NCI-H524 treated with DMSO at 0.1 percent for 48 hours (cell line): ENCODE results near the gene PAQR7.
"Not testable (repeated sequence)": the region's sequence is repeated elsewhere in the genome, so short reads cannot be mapped to it uniquely, and the experiment has no call there.

Source experiments
- DNase-seq: peaks from one replicate; lab custom pipeline; 2025; lab: John Stamatoyannopoulos, UW

Gene PAQR7

DNA sequence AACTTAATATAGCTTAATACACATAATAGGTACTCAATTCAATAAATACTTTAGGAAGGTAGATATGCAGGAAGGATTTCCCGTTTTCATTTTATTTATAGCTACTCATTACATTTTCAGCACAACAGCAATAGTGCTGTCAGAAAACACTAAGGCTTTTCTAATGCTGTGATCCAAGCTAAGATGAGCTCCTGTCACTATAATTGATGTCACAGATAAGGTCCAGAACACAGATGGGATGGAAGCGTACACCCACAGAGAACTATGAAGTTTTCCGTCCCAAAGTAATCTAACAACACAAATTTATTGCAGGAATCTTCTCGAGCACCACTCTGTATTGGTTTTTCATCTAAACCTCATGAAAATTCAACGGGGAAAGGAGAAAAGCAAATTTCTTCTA lies 29.8 kb downstream of the PAQR7 start:
- no peak for DNase-seq

- DNase-seq, result no peak
These were observed 30.8 kb downstream of the PAQR7 start for GRCh38 chr1:25844536-25845337.

DNA sequence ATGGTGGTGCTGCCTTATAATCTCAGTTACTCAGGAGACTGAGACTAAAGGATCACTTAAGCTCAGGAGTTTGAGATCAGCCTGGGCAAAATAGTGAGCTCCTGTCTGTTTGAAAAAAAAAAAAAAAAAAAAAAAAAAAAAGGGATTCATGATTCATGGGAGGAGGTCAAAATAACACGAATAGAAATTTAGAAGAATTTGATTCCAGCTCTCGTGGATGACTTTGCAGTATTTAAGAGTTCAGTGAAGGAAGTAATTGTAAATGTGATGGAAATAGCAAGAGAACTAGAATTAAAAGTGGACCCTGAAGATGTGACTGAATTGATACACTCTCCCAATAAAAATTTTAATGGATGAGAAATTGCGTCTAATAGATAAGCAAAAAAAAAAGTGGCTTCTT lies 32.0 kb downstream of the PAQR7 start:
- DNase-seq, result no peak

DNA sequence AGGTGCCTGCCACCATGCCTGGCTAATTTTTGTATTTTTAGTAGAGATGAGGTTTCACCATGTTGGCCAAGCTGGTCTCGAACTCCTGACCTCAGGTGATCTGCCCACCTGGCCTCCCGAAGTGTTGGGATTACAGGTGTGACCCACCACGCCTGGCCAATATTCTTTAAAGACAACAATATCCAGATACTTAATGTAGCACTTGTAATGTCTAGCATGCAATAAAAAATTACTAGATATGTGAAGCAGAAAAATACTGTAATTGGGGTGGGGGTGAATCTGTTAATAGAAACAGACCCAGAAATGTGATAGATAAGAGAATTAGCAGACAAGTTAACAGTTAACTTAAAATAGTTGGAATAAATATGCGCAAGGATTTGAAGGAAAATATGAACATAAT lies 35.7 kb downstream of the PAQR7 start:
- DNase-seq, result not testable (repeated sequence)

DNA sequence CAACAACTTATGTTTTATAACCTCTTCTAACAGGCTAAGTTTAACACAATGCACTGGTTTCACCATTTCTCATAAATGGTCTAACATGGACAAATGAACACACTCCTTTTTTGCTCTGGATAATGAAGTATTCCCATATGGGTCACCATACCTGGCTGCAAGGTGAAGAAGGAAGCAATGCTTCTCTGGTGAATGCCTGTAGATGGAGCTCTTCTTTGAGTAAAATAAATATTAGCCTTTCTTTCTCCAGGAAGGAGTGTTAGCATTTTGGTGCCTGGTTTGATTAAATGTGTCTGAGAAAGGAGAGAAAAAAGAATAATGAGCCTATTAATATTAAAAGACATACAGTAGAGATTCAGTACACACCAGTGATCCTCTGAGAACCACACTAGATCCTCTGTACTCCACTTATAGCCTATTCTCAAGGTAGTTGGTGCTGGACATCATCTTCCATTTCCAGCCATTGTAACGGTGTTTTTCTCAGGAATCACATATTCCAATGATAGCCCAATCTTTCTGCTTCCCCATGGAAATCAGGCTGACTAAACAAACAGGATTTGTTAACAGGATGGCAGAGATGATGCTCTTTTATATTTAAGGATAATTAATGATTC lies 38.1 kb downstream of the PAQR7 start:
- no peak for DNase-seq

- DNase-seq, result no peak
These were observed 38.8 kb downstream of the PAQR7 start for GRCh38 chr1:25836695-25837094.

DNA sequence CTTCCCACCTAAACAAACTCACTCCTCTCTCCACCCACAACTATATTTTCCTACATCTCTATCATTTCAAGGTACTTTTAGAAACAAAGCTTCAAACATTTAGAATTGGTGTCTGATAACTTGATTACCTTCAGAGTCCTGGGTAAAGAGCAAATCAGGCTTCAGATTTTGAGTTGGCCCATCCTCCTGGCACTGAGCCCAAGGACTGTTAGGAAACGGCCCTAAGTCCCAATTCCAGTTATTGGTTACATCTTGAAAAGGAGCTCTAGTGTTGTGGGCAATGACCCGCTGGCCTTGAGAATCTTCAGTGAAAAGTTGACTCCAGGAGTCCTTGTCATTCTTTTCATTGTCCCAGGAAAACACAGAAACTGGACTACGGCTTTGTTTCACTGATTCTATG lies 40.6 kb downstream of the PAQR7 start:
- no peak for DNase-seq

- DNase-seq, result no peak
These were observed 42.4 kb downstream of the PAQR7 start for GRCh38 chr1:25833158-25833557.

- DNase-seq, result no peak
These were observed 43.0 kb downstream of the PAQR7 start for GRCh38 chr1:25832336-25833037.

- no peak for DNase-seq
These were observed 43.8 kb downstream of the PAQR7 start for GRCh38 chr1:25831569-25832196.

GRCh38 chr1:25829046-25829445 lies 46.5 kb downstream of the PAQR7 start:
- DNase-seq, result no peak

GRCh38 chr1:25828491-25828890 lies 47.0 kb downstream of the PAQR7 start:
- no peak for DNase-seq

DNA sequence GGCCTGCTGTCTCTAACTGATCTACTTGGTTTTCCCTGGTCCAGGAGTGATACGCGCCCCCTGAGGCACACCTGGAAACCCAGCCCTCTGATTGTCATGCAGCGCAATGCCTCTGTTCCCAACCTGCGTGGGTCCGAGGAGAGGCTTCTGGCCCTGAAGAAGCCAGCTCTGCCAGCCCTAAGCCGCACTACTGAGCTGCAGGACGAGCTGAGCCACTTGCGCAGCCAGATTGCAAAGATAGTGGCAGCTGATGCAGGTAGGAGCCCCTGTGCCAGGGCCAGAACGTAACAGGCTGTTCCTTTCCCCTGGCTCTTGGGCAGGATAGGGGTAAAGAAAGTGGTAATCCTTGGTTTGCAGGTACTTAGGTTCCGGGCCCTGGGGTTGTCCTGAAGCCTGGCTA lies 48.9 kb downstream of the PAQR7 start:
- DNase-seq, result no peak

DNA sequence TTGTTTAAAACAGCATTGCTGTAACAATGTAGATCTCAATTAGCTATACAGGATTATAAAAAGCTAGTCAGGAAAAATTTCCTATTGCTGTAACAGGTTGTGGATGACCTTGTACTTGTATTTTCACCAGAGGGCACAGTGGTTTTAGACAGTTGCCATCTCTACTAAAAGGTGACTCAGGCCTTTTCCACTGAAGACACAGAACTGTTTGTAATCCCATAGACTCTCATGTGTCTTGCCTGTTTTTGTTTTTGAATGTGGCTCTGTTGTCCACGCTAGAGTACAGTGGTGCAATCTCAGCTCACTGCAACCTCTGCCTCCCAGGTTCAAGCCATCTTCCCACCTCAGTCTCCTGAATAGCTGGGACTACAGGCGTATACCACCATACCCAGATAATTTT lies 49.9 kb downstream of the PAQR7 start:
- DNase-seq, result no peak

GRCh38 chr1:25821630-25822091 lies 53.8 kb downstream of the PAQR7 start:
- no peak for DNase-seq

DNA sequence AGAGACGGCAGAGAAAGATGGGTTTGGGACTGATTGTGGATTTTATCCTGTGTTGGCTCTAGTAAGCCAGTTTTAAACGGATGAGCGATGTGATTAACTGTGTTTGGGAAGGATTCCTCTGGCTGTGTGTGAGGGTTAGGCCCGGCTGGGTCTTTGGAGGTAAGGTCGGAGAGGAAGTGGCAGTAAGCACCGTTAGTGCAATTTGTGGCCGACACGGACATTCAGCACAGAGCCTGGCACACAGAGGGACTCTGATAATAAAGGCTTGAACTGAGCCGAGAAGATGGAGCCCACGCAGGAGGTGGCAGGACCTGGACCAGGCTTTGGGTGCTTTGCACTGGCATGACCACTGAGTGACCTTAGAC lies 54.4 kb downstream of the PAQR7 start:
- DNase-seq, result no peak

- DNase-seq, result no peak
These were observed 55.0 kb downstream of the PAQR7 start for GRCh38 chr1:25820247-25821111.

- no peak for DNase-seq
These were observed 55.8 kb downstream of the PAQR7 start, which contains the start of gene MTFR1L for GRCh38 chr1:25819491-25820246. Gene MTFR1L (plus strand): TSS chr1:25819954. CDS start chr1:25823105, 3,151 bp downstream.

DNA sequence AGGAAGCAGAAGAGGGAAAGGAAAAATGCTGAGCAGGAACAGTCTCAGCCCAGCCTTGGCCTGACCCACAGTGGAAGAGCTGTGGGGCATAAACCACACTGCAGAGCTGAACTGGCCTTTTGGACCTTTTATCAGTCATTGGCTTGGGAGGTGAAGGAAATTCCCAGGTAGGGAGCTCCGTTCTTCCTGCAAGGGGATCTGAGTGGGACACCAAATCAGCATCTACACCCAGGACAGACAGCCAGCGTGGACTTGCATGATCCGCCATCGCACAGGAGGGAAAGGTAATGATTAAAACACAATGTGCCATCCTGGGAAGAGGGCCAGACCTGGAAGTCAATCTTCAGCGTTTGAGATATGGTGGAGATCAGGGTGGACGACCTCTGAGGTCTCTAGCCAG lies 56.9 kb downstream of the PAQR7 start:
- no peak for DNase-seq

DNA sequence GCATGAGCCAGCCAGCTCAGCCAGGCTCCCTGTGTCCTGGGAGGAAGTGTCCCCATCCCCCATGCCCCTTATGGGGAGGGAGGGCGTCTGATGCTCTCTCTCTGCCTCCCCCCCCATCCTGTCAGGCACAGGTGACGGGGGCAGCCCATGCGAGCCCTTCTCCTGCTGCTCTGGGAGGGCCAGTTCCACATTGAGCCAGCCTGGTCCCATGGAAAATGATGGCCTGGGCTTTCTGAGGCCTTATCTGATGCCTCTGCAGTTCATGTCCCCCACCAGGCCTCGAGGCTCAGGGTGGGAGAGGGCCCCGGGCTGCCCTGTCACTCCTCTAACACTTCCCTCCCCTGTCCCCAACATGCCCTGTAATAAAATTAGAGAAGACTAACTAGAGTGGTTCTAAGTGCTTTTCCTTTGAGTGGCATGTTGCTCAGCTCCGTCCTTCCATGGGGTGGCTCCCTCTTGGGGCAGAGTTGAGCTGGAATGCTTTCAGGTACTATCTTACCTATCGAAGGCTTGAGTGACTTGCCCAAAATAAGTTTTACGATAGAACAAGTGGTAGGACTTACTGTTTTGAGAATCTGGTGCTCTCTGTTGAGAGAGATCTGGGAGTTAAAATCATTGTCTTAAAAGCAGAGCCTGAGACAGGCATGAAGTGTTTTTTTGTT lies 57.5 kb downstream of the PAQR7 start:
- no peak for DNase-seq
